HG02798 (cell line): Measurements from ENCODE around the gene BET1.

ENCODE experiments used
- ATAC-seq: cut with Tn5 transposase; IDR thresholded peaks from one replicate; pipeline ENCODE4 v1.9.1; 2021; ENCODE audit warnings: mild to moderate bottlenecking; ENCODE audit not compliant: unreplicated experiment, poor library complexity

The BET1 gene

GRCh38 chr7:93964262-93964661 lies 39.9 kb downstream of the BET1 start:
- no peak for ATAC-seq

- no peak for ATAC-seq
These were observed 43.2 kb downstream of the BET1 start for GRCh38 chr7:93960986-93961385.

GRCh38 chr7:93958651-93959050 lies 45.5 kb downstream of the BET1 start:
- ATAC-seq: no peak

GRCh38 chr7:93958216-93958615 lies 45.9 kb downstream of the BET1 start:
- no peak for ATAC-seq

GRCh38 chr7:93957767-93958166 lies 46.4 kb downstream of the BET1 start:
- peak; percentile 54 for ATAC-seq

- no peak for ATAC-seq
These were observed 48.9 kb downstream of the BET1 start for GRCh38 chr7:93955304-93955703.

- no peak for ATAC-seq
These were observed 54.7 kb downstream of the BET1 start for GRCh38 chr7:93949423-93949822.

- no peak for ATAC-seq
These were observed 55.3 kb downstream of the BET1 start for GRCh38 chr7:93948873-93949272.

- ATAC-seq: no peak
These were observed 56.0 kb downstream of the BET1 start for GRCh38 chr7:93948106-93948505.

- no peak for ATAC-seq
These were observed 58.2 kb downstream of the BET1 start for GRCh38 chr7:93945756-93946535.

GRCh38 chr7:93945083-93945482 lies 59.1 kb downstream of the BET1 start:
- ATAC-seq: no peak

GRCh38 chr7:93944673-93945072 lies 59.5 kb downstream of the BET1 start:
- no peak for ATAC-seq

GRCh38 chr7:93943816-93944540 lies 60.2 kb downstream of the BET1 start:
- ATAC-seq: peak; percentile 69
